A172 (cell line): ENCODE measurements around the gene PRKAA2. TPM values are rescaled to one million over a fixed set of nuclear protein-coding genes. Genes with fewer than 3 reads are reported as not detected.

ENCODE experiments used
- DNase-seq: peaks from one replicate; pipeline ENCODE4 v3.0.0-alpha.2; 2015; ENCODE audit warnings: low spot score
- total RNA-seq: library from RNA; depleted of rRNA; stranded (reverse); fragments of >200 nt; shearing (Covaris generic); gene quantifications from 2 replicates; pipeline ENCODE4 v1.2.3, GENCODE V29; 2014; rRNA removed

The PRKAA2 gene
- total RNA-seq, 1 experiment from 2014 or later, result 4.8 TPM

- no peak for DNase-seq
Measured at GRCh38 chr1:56713112-56713511, 68.0 kb downstream of the PRKAA2 start.

DNA sequence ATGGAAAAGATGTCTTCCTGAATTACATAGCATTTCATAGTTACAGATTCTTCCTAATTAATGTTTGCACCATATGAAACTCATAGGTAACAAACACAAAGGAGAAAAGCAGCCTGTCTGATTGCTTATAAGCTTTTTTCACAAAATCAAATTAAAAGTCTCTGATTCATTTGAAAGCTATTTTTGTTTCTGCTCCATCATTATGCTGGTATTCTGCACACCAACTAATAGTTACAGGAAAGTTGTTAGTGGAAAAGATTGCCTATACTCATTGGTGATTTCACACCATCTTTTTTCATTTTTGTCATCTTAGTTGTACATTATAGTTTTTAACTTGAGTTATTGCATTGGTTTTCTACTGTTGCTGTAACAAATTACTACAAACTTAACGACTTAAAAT is 70.0 kb downstream of the PRKAA2 start:
- DNase-seq, result peak; percentile 1

DNA sequence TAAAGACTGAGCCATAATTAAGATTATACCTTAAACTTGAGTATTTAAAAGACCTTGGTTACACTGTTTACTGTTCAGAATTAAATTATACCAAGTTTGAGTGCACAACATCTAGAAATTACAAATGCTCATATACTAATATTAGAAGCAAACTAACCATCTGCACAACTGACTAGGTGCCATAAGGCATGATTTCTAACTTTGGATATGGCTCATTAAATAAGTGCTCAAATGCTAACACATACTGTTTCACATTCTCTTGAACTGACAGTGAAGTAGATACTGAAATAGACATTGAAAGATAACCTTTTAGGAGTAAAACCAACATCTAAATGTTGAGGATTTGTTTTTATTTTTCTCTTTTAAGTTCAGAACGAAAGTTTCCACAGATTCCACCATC is 74.1 kb downstream of the PRKAA2 start:
- no peak for DNase-seq

DNA sequence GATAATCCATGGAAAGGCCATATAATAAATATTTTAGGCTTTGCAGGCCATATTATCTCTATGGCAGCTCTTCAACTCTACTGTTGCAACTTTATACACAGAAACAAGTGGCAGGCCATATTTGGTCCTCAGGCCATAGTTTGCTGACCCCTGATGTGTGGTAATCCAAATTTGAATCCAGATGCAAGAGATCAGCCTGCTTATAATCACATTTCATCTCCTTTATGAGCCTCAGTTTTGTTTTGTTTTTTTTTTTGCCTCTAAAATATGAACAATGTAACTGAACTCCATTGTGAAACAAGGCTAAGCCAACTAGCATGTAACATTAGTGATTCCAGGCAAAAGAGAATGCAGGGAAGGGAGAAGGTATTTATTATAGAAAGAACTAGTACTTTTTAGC is 81.6 kb downstream of the PRKAA2 start:
- no peak for DNase-seq

- no peak for DNase-seq
Measured at GRCh38 chr1:56728964-56729363, 83.8 kb downstream of the PRKAA2 start.

- no peak for DNase-seq
Measured at GRCh38 chr1:56745231-56745630, 100.1 kb downstream of the PRKAA2 start.

DNA sequence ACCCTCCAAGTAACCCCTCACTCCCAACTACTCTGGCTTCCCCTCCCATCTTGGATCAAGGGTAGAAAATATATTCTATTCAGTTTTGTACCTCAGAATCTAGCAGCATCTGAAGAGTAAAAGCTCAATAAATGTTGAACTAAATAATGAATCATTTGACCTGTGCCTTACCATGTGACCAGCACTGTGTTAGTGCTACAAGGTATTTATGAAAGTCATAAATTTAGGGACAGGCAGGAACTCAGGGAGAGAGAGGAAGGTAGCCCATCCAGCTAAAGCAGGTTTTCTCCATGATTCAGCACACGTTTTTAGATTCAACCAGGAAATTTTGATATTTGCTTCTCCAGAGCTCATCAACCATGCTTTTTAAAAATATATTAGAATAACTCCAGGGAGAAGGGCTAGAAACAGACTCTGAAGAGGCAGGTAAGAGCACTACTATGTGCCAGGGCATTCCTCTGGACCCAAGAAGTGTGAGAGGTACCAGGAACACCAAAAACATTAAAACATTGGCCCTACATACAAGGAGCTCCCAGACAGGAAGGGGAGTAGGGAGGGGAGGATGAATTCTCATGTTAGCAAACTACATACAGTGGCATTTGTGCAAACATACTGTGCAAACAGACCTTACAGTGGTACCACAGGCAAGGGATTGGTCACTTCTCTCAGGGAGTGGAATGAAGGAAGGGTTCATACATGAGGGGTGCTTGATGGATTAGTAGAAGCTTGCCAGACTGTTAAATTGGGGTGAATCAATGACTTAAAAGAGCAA is 109.8 kb downstream of the PRKAA2 start:
- DNase-seq, result no peak

DNA sequence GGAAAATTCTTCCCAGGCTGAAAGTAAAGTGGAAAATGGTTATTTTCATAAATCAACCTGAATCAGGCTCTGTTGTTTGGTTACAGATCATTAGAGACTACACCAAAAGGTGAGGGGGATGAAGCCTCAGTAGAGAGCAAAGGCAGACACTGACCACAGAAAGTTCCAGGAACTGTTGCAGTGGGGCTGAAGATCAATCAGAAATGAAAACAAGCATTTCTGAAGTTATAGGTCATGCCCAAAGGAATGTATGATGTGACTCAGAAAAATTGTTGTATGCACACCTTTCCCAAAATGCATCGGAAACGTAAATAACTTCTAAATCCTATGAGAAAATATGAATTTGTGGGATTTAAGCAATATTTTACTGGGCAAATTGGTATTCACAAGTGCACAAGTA is 110.8 kb downstream of the PRKAA2 start:
- DNase-seq, result no peak

DNA sequence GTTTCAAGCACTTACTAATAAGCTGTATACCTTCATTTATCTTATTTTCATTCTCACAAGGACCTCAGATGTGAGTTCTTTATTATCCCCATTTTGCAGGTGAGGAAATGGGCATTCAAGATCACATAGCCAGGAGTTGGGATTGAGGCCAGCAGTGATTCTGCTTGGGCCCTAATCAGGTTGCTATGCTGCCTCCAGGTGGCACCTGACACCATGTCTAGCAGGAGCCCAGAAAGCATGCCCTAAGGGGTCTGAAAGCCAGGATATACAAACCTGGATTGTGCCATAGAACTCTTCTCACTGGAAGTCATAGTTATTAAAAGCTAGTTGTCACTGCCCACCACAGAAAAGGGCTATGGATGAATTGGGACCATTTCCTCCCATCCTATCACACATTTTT is 113.0 kb downstream of the PRKAA2 start:
- no peak for DNase-seq

GRCh38 chr1:56758794-56759193 is 113.7 kb downstream of the PRKAA2 start:
- no peak for DNase-seq

Other genes starting within 250 kb of the PRKAA2 start
- gene PLPP3, start 65.8 kb upstream of the PRKAA2 start, total RNA-seq, result 2.8 and 5.9 TPM in 2 replicates
- gene FYB2, start 174.1 kb downstream of the PRKAA2 start, total RNA-seq, result 0.14 TPM in 1 of 2 replicates, not detected in the other
- gene C8A, start 209.5 kb downstream of the PRKAA2 start, total RNA-seq, result not detected in 2 replicates